Measurements from ENCODE around the gene UBE2B.

Gene UBE2B

GRCh38 chr5:134437340-134437846, 66.0 kb downstream of the UBE2B start:
- DNase-seq (ENCODE audit: low read depth in 2 of 2) = no peak

- no peak for DNase-seq (ENCODE audit: low read depth in 2 of 2)
Observed at GRCh38 chr5:134437847-134438581, 66.6 kb downstream of the UBE2B start.

GRCh38 chr5:134438721-134439123, 67.4 kb downstream of the UBE2B start:
- no peak for DNase-seq (ENCODE audit: low read depth in 2 of 2)

GRCh38 chr5:134439210-134439654, 67.9 kb downstream of the UBE2B start:
- no peak for DNase-seq (ENCODE audit: low read depth in 2 of 2)

- no peak for DNase-seq (ENCODE audit: low read depth in 2 of 2)
Observed at GRCh38 chr5:134440201-134440755, 68.9 kb downstream of the UBE2B start.

Measured in stimulated activated CD8-positive, alpha-beta memory T cell treated with anti-CD3 and anti-CD28 coated beads, Interleukin-7, amount 100 ng/mL, for 4 hours (primary cell).